C1 segment of cervical spinal cord (tissue), 14 donors: Measurements from ENCODE around the gene FN3K.
A peak's percentile ranks its signal among the peaks of the same experiment; 100 is the strongest.

Experiments used
- DNase-seq, 14 donors: peaks; one replicate each; lab custom pipeline; 2025; lab: John Stamatoyannopoulos, UW

Gene FN3K

GRCh38 chr17:82734987-82735866 lies at the start of gene FN3K:
TSS of gene FN3K (plus strand) at chr17:82735615. CDS start at chr17:82735637, 22 bp downstream.
- DNase-seq: peak in 12 of 14 donors; percentile 53 to 89 (median 77)

- no peak for DNase-seq
These were observed 48.8 kb upstream of the FN3K start for GRCh38 chr17:82686366-82687324.

GRCh38 chr17:82687375-82687861 lies 48.0 kb upstream of the FN3K start:
- DNase-seq: peak in 7 of 14 donors; percentile 17 to 71 (median 36)

- no peak for DNase-seq
These were observed 47.5 kb upstream of the FN3K start for GRCh38 chr17:82687871-82688270.

- DNase-seq: no peak
These were observed 46.3 kb upstream of the FN3K start for GRCh38 chr17:82689077-82689476.

- DNase-seq: peak in 6 of 14 donors; percentile 26 to 60 (median 42)
These were observed 44.5 kb upstream of the FN3K start for GRCh38 chr17:82690786-82691489.

GRCh38 chr17:82691714-82692113 lies 43.7 kb upstream of the FN3K start:
- no peak for DNase-seq

GRCh38 chr17:82692268-82692667 lies 43.1 kb upstream of the FN3K start:
- no peak for DNase-seq

GRCh38 chr17:82693168-82693867 lies 42.1 kb upstream of the FN3K start:
- no peak for DNase-seq

GRCh38 chr17:82694647-82695046 lies 40.8 kb upstream of the FN3K start:
- DNase-seq: no peak

- no peak for DNase-seq
These were observed 39.2 kb upstream of the FN3K start for GRCh38 chr17:82696259-82696658.

- peak in 3 of 14 donors; percentile 13 to 47 (median 28) for DNase-seq
These were observed 38.3 kb upstream of the FN3K start for GRCh38 chr17:82696916-82697807.

- no peak for DNase-seq
These were observed 37.7 kb upstream of the FN3K start for GRCh38 chr17:82697808-82698064.

- DNase-seq: peak; percentile 61 to 99 (median 98)
These were observed 37.1 kb upstream of the FN3K start, which contains the start of gene RAB40B for GRCh38 chr17:82698065-82698973. TSS of gene RAB40B (minus strand) at chr17:82698698. CDS start at chr17:82698596, 102 bp downstream.

- no peak for DNase-seq
These were observed 36.4 kb upstream of the FN3K start for GRCh38 chr17:82698974-82699442.

GRCh38 chr17:82699551-82699950 lies 35.9 kb upstream of the FN3K start:
- DNase-seq: no peak

- DNase-seq: no peak
These were observed 33.0 kb upstream of the FN3K start for GRCh38 chr17:82702231-82702927.
